Activated CD8-positive, alpha-beta memory T cell treated with anti-CD3 and anti-CD28 coated beads, Interleukin-2, amount 50 U/mL, for 1 hour (primary cell): ENCODE measurements around the gene TP53RK.

Experiments
- DNase-seq: peaks from one replicate; pipeline ENCODE4 v3.0.0-alpha.2; 2020; ENCODE audit errors: extremely low read depth

The TP53RK gene

DNA sequence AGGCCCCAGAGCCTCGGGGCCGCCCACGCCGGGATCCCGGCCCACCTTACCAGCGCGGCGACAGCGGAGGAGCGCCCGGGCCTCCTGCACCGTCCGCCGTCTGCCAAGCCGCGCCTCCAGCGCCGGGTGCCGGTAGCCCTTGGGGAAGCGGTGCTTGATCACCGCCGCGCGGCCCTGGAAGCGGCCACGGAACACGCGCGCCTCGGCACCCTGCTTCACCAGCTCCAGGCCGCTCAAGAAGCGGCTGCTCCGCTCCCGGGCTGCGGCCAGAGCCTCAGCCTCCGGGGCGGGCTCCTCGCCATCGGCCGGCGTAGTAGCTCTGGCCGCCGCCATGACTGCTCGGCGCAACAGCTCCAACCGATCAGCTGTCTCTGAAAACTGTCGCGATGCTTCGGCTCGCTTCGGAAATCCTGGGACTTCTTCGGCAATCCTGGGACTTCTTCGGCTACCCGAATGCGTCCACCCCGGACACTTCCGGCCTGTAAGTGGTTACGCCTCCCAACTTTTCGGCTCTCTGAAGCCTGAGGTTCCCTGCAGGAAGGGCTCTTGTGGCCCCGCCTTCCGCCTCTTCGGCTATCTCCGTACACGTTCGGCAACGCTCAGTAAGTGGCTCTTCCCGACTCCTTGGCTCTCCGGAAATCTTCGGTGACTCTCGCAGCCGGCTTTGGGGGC, at the start of gene TP53RK:
TSS of gene TP53RK (minus strand) at position 363 of the 672 bp plus-strand sequence. CDS start at position 333, 30 bp downstream.
- DNase-seq = peak; percentile 84

GRCh38 chr20:46735436-46735835, 46.2 kb upstream of the TP53RK start:
- DNase-seq = no peak

DNA sequence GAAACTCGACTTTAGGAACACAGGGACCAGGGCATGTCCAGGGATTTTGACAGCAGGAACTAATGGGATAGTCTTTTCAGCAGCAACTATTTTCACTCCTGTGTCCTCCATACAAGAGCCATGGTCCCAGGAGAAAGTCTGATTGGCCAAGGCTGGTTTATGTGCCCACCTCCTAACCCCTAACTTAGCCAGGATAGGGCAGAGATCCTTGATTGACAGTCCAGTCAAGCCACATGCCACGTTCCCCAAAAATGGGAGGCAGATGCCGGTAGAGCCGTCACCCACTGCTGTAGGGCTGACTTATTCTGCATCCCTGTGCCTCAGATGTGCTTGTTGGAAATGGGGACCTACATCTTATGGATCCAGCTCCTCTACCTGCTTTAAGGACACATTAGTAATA, 42.5 kb upstream of the TP53RK start:
- no peak for DNase-seq

DNA sequence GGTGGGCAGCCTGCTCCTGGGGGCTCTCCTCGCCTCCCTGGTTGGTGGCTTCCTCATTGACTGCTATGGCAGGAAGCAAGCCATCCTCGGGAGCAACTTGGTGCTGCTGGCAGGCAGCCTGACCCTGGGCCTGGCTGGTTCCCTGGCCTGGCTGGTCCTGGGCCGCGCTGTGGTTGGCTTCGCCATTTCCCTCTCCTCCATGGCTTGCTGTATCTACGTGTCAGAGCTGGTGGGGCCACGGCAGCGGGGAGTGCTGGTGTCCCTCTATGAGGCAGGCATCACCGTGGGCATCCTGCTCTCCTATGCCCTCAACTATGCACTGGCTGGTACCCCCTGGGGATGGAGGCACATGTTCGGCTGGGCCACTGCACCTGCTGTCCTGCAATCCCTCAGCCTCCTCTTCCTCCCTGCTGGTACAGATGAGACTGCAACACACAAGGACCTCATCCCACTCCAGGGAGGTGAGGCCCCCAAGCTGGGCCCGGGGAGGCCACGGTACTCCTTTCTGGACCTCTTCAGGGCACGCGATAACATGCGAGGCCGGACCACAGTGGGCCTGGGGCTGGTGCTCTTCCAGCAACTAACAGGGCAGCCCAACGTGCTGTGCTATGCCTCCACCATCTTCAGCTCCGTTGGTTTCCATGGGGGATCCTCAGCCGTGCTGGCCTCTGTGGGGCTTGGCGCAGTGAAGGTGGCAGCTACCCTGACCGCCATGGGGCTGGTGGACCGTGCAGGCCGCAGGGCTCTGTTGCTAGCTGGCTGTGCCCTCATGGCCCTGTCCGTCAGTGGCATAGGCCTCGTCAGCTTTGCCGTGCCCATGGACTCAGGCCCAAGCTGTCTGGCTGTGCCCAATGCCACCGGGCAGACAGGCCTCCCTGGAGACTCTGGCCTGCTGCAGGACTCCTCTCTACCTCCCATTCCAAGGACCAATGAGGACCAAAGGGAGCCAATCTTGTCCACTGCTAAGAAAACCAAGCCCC, 36.2 kb upstream of the TP53RK start:
- DNase-seq = no peak

- DNase-seq = no peak
Measured at GRCh38 chr20:46724343-46724959, 35.2 kb upstream of the TP53RK start.

DNA sequence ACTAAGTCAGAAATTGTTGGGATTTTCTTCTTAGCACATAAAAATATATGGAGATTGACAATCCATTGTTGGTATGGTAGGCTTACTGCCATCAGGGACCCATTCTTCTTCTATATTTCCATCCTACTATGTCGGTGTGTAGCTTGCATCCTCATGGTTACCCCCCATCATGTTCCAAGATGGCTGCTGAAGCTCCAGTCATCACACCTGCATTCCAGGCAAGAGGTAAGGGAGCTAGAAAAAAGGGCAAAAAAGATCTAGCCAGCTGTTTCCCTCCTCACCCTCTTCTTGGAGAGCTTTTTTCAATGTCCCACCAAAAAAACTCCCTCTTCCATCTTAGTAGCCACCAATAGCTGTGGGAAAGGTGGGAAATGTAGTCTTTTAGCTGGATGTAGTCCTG, 33.8 kb upstream of the TP53RK start:
- no peak for DNase-seq

DNA sequence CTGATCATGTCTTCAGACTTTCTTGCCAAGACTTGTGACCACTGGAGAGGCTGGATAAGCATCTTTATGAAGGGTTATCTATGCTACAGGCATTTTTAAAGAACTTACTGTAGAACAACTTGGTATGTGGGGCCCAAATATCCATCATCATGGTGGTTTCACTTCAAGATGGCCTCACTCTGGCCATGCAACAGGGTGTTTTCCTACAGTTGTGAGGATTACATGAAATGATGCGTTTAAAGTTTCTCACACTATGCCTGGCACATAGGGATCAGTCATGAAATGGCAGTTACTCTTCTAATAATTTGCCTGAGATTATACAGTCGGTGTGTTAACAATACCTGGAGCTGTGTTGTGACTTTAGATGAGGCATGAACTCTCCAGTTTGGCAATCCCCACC, 33.2 kb upstream of the TP53RK start:
- DNase-seq = no peak

- DNase-seq = no peak
Measured at GRCh38 chr20:46721476-46721875, 32.2 kb upstream of the TP53RK start.

- no peak for DNase-seq
Measured at GRCh38 chr20:46720776-46721425, 31.7 kb upstream of the TP53RK start.

DNA sequence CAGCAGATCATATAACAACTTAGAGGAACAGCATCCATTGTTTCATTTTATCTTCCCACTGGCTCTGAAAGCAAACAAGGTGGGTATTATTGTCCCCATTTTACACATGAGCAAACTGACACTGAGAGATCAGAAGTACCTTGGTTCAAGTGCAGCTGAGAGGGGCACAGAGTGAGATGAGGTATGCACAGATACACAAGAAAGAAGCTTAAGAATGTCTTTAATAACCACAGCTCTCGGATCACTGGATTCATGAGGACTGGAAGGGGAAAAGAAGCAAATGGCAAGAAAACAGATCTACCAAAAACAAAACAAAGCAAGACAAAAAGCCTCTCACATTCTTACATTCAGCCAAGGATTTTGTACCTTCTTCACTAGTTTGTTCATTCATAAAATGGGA, 30.8 kb upstream of the TP53RK start:
- no peak for DNase-seq

GRCh38 chr20:46717818-46718541, 28.7 kb upstream of the TP53RK start:
- no peak for DNase-seq

GRCh38 chr20:46715292-46715756, 26.1 kb upstream of the TP53RK start:
- no peak for DNase-seq

DNA sequence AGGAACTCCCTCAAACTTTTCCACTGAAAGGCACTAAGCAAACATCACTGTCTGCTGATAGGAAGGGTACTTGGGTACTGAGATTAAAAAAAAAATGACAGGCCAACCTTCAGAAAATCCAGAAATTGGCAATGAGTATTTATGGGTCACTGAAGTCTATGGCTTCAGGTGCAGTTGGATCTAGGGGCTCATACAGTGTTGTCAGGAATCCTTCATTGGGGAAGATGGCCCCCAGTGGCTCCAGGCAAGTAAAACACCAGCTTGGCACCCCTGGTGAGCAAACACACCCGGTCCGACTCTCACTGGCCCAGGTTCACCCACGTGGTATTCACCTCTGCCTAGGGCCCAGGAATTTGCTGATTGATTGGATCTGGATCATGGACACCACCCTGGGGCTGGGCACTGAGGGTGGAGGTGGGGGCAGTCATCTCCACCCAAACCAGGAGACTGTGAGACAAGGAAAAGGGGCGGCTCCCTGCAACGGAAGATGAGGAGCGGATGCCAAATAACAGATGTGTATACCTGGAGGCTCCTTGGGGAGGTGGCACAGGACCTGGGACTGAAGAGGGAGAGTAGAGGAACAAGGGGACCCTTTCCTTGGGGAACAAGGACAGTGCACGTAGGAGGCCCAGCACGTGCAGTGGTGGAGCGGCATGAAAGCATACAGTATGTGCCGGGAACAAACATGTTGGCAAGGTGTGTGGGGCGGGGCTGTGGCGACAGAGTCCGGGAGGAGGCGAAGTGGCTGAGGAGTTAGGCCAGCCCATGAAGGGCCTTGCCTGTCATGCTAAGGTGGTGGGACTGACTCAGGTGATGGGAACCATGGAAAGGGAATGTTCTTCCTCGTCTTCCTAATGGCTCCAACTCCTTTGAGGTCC, 25.0 kb upstream of the TP53RK start:
- no peak for DNase-seq

- DNase-seq = no peak
Measured at GRCh38 chr20:46712056-46712636, 22.9 kb upstream of the TP53RK start.

DNA sequence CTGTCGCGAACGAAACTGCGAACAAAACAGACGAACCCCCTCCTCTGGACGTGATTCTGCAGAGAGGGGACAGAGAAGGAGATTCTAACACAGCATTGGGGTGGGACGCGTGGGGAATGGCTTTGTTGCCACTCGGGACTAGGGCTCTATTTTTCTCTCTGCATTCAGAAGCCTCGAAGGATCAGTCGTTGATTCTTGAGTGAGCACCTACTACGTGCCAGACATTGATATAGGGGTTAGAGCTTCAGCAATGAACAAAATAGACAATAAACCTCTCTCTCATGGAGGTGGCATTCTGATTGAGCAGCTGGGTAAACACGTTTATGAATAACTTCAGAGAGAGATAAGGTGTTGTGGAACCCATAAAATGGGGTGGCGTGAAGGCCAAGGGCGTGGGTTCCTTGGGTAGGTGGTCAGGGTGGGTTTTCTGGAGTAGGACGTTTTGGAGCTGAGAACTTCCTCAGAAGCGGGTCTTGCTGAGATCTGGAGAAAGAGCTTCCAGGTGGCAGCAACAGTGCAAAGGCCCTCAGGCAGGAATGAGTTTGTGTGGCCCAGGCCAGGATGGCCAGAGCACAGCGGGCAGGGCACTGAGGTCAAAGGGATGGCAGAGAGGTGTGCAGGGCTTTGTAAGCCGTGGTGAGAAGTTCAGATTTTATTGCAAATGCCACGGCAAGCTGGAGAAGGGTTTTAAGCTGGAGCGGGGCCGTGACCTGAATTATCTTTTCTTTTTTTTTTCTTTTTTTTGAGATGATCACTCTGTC, 21.1 kb upstream of the TP53RK start:
- DNase-seq = no peak

DNA sequence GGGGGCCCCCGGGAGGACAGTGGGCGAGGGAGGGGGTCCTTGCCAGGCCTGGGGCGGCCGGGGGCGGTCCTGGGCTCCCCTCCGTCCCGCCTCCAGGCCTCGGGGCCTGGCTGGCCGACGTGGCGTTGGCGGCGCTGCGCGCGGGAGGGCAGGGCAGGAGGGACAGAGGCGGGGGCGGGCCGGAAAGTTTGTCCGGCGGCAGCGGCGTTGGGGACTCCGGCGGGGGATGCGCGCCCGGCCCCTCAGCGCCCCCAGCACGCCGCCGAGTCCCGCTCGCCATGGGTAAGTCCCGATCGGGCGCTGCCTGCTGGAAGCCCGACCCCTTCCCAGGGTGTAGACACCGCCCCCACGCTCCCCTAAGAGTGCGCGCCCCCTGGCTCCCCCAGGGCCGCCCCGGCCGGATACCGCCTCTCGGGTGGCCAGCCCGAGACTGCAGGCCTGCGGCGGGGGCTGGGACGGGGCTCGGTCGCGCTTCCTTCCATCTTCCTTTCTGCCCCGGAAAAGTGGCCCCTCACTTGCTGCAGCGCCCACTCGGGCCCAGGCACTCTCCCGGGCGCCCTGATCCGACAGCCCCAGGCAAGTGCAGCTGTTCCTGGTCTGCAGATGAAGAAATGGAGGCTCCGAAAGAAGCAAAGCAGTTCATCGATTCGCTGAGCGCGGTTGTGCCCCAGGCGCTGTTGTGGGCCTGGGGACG, 20.4 kb upstream of the TP53RK start, which contains the start of gene SLC2A10:
TSS of gene SLC2A10 (plus strand) at position 191 of the 694 bp plus-strand sequence. CDS start at position 279, 88 bp downstream.
- DNase-seq = no peak

DNA sequence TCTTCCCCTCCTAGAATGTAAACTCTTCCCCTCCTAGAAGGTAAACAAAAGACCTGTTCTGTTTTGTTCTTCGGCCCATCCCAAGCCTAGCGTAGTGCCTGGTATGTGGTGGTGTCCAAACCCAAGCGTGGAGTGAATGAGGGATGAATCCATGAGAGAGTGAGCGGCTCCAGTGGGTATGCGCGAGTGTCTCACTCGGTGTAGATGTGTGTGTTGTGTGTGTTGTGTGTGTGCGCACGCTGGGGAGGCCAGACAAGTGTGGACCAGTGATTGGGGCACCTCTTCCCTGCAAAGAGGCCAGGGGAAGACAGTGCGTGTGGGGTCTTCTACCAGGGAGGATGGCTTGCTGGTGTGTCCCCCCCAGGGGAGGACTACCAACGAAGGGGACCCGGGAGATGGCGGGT, 19.8 kb upstream of the TP53RK start:
- DNase-seq = no peak

GRCh38 chr20:46708172-46708860, 19.1 kb upstream of the TP53RK start:
- DNase-seq = no peak
